SHP77 treated with DMSO at 0.1 percent for 48 hours (cell line): ENCODE results near the gene OTOP3.
"Not testable (repeated sequence)": the region's sequence is repeated elsewhere in the genome, so short reads cannot be mapped to it uniquely, and the experiment has no call there.

Experiments
- DNase-seq: peaks from one replicate; lab custom pipeline; 2025; lab: John Stamatoyannopoulos, UW

OTOP3 gene

GRCh38 chr17:74961657-74962350 is 26.1 kb downstream of the OTOP3 start:
- peak; percentile 69 for DNase-seq

- no peak for DNase-seq
Measured at GRCh38 chr17:74962622-74963394, 27.1 kb downstream of the OTOP3 start.

GRCh38 chr17:74963656-74964055 is 28.0 kb downstream of the OTOP3 start:
- DNase-seq, result no peak

- DNase-seq, result no peak
Measured at GRCh38 chr17:74964246-74964761, 28.6 kb downstream of the OTOP3 start.

GRCh38 chr17:74964988-74965622 is 29.4 kb downstream of the OTOP3 start:
- no peak for DNase-seq

GRCh38 chr17:74968361-74968780 is 32.7 kb downstream of the OTOP3 start:
- no peak for DNase-seq

GRCh38 chr17:74969501-74969900 is 33.8 kb downstream of the OTOP3 start:
- DNase-seq, result not testable (repeated sequence)

- DNase-seq, result no peak
Measured at GRCh38 chr17:74970395-74970794, 34.7 kb downstream of the OTOP3 start.

GRCh38 chr17:74971069-74971841 is 35.6 kb downstream of the OTOP3 start:
- DNase-seq, result no peak

- no peak for DNase-seq
Measured at GRCh38 chr17:74971842-74972106, 36.1 kb downstream of the OTOP3 start.

- DNase-seq, result peak; percentile 52
Measured at GRCh38 chr17:74972107-74972972, 36.6 kb downstream of the OTOP3 start, which contains the start of gene HID1. TSS of gene HID1 (minus strand) at chr17:74972759. CDS start at chr17:74972656, 103 bp downstream.

GRCh38 chr17:74972973-74973328 is 37.3 kb downstream of the OTOP3 start:
- DNase-seq, result no peak

GRCh38 chr17:74975943-74976342 is 40.2 kb downstream of the OTOP3 start:
- no peak for DNase-seq

GRCh38 chr17:74977802-74978201 is 42.1 kb downstream of the OTOP3 start:
- DNase-seq, result no peak

GRCh38 chr17:74978240-74978639 is 42.5 kb downstream of the OTOP3 start:
- no peak for DNase-seq

GRCh38 chr17:74979408-74980146 is 43.9 kb downstream of the OTOP3 start:
- no peak for DNase-seq

GRCh38 chr17:74981318-74981978 is 45.8 kb downstream of the OTOP3 start:
- no peak for DNase-seq

- peak; percentile 73 for DNase-seq
Measured at GRCh38 chr17:74981979-74982662, 46.4 kb downstream of the OTOP3 start.

- DNase-seq, result peak; percentile 46
Measured at GRCh38 chr17:74982663-74983313, 47.1 kb downstream of the OTOP3 start.
